Skeletal muscle cell (primary cell): Measurements from ENCODE around the gene BLACAT1.
A peak's percentile ranks its signal among the peaks of the same experiment; 100 is the strongest.

Experiments used
- DNase-seq: peaks from one replicate; pipeline ENCODE4 v3.0.0-alpha.2; 2010; ENCODE audit warnings: low read depth
- H3K4me3 ChIP-seq: 2 replicates; pipeline ENCODE4 v1.5.1; 2011; ENCODE audit warnings: low read depth, mild to moderate bottlenecking, control low read depth, low read length, moderate library complexity

BLACAT1 gene

DNA sequence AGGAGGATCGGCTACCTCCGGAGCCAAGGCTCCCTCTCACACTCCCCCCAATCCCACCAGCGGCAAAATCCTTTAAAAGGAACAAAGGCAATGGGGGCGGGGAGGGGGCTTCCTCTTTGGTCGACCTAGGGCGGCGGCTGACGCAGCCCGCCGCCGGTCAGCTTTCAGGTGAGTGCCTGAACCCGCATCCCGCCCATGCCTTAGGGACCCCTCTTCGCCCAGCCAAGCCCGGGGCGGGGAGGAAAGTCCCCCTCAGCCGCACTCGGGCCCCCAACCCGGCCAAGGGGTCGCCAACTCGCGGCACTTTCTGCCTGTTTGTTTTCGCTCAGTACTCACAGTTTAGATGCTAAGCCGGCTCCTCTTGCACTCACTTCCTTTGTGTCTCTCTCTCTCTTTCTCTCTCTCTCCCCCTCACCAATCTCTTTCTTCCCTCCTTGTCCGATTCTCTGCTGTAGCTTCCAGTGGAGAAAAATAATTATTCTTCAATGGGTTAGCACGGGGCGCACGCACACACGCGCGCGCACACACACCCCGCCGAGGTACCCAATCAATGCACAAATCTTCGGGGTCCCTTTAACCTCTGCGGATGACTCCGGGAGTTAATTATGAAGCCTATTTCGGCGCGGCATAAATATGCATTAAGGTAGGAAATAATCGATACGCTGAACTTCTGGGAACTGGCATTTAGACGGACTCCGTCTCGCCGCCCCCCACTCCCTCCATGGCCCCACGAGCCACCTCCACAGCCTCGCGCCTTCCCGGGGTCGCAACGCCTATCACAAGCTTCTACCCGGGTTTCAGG lies at the start of gene BLACAT1:
Gene BLACAT1, minus strand, starts transcription at position 465 of the 802 bp plus-strand sequence.
- DNase-seq, result no peak
- no peak within 1 kb of the TSS for H3K4me3 ChIP-seq

DNA sequence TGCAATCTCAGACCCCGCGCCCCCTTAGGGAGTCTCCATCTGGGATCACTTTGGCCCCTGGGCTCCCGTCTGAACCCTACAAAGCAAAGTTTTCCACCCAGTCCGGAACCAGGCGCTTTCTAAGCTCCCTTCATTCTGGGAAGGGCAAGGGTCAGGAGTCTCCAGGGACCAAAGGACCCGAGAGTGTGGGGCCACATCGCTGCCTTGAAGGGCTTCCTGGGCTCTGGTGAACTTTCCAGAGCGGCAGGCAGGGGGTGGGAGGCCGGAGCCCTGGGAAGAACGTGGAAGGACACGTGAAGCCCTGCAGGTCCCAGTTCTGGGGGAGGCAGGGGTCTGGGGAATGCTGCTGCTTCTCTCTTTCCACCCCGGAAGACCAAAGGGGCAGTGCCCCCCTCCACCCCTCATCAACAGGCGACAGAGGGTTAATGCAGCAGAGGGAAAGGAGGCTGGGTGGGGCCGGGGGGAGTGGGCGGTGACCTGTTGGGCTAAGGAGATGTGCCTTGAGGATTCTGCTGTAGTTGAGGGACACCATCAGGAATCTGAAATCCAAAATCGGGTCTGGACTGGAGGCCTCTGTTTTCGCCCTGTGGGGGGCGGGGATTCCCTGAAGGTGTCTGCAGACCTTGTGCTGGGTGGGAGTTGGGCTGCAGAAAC lies 49.4 kb upstream of the BLACAT1 start:
- peak overlapping the region; percentile 39 for H3K4me3 ChIP-seq
- no peak for DNase-seq

DNA sequence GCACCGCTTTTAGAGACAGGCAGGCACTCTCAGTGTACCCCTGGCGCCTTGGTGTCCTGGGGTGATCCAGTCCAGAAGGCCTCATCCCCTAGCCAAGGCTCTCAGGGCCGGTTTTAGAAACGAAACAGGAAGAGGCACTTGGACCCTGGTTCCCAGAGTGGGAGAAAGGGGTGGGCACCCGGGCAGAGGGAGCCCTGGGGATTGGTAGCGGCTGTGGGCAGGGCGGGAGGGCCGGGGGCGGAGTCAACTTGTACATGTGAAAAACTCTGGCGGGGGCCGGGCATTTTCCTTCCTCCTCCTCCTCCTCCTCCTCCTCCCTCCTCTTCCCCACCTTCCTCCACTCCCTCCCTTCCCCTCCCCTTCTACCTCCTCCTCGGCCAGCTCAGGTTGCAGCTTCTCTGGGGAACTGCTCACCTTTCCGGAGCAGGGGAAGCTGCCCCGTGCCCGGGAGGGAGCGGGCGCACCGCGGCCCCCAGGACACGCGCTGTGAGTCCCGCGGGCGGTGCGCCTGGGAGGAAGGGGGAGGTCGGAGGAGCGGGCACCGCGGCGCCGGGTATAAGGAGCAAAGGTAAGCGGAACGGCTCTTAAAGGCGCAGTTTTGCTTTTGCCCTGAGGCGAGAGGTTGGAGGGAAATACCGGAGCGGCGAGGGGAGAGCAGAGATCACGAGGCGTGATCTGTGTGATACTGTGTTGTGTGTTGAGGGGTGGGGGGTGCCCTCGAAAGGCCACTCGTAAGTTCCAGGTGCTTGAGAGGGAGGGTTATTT lies 48.6 kb upstream of the BLACAT1 start, which contains the start of gene CDK18:
Gene CDK18, plus strand, starts transcription at position 359 of the 765 bp plus-strand sequence. CDS start 18,499 bp downstream, outside the sequence.
- peak within 1 kb of the TSS; percentile 39 for H3K4me3 ChIP-seq
- DNase-seq, result no peak

GRCh38 chr1:205502992-205503391 lies 47.1 kb upstream of the BLACAT1 start:
- DNase-seq, result no peak
- H3K4me3 ChIP-seq, result no peak overlapping the region

- no peak overlapping the region for H3K4me3 ChIP-seq
- DNase-seq, result no peak
Observed at GRCh38 chr1:205502111-205502810, 46.4 kb upstream of the BLACAT1 start.

DNA sequence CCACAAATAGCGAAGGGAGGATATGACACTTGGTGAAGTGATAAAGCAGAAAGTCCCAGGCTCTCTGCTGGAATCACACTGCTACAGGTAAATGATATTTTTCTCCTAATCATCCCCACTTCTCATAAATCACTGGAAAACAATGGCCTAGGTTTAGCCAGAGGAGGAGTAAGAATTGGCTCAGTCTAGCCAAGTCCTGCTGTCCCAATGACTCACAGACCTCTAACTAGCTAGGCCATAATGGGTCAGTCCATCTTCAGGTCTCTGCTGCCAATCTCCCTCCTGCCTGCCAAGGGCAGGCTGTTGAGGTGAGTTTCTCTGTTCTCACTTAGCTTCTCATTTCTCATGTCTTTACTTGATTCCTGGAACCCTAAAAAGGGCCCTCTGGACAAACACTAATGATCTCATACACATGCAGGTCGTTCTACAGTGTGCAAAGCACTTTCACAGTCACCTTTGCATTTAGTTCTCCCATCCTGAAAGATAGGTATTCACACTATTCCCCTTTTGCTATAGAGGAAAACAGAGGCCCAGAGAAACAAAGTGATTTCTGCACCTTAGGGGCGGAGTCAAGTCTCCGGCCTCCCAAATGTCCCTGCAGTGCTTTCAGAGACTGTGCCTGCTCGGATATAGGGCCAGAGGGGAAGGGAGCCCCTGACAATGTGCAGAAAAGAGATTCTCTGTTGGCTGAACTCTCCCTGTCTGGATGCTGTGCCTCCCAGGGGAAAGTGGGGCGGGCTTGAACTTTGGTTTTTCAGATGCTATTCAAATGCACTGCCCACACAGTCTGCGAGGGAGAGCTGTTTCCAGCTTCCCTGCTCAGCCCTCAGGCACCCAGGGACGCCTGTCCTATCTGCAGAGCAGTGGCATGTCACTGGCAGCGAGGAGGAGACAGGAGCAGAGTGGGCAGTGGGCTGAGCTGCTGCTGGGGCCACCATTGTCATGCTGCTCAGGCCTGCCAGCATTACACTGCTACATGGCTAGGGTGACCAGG lies 44.7 kb upstream of the BLACAT1 start:
- no peak overlapping the region for H3K4me3 ChIP-seq
- DNase-seq, result no peak

GRCh38 chr1:205499789-205500188 lies 43.9 kb upstream of the BLACAT1 start:
- no peak overlapping the region for H3K4me3 ChIP-seq
- DNase-seq, result no peak

GRCh38 chr1:205497351-205497750 lies 41.5 kb upstream of the BLACAT1 start:
- no peak overlapping the region for H3K4me3 ChIP-seq
- no peak for DNase-seq

- H3K4me3 ChIP-seq, result no peak overlapping the region
- DNase-seq, result no peak
Observed at GRCh38 chr1:205496661-205497060, 40.8 kb upstream of the BLACAT1 start.

GRCh38 chr1:205495237-205495823 lies 39.5 kb upstream of the BLACAT1 start:
- no peak for DNase-seq

GRCh38 chr1:205494115-205494514 lies 38.3 kb upstream of the BLACAT1 start:
- no peak overlapping the region for H3K4me3 ChIP-seq
- no peak for DNase-seq

More at GRCh38 chr1:205495237-205495823, 39.5 kb upstream of the BLACAT1 start:
- no peak overlapping the region for H3K4me3 ChIP-seq

DNA sequence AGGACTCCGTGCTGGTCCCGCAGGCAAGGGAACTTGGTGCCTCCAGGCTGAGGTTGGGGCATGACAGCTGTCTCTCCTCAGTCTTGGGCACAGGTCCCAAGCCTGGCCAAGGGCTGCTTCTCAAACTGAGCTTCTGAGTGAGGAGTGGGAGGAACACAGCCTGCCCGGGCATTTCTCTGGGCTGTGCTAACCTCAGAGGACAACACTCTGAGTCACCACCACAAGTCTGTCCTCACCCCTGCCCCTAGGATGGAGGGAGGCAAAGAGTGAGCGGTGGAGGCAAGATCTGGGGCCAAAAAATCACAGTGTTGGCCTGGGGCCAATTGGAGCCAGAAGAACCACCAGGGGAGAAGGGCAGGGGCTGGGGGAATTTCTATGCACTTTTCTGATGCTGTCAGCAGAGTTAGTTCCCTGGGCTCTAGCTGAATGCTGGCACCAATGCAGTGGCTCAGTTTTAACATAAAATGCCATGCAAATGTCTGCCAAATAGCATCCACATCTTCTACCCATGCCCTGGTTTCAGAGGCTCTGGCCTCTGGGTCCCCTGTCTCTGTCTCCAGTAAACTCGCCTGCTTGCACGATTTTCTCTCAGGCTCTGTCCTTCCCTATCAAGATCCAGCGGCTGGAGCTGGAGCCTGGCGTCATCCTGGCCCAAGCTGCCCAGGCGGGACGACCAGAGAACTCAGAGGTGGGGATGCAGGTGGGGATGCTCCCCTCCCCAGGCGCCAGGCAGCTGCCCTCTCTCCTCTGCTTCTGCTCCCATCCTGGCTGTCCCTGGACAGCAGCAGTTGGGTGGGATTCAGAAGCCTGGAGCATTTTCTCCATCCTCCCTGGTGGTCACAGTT lies 37.6 kb upstream of the BLACAT1 start:
- no peak overlapping the region for H3K4me3 ChIP-seq
- DNase-seq, result peak; percentile 62

GRCh38 chr1:205492774-205493173 lies 36.9 kb upstream of the BLACAT1 start:
- no peak for DNase-seq
- H3K4me3 ChIP-seq, result no peak overlapping the region

DNA sequence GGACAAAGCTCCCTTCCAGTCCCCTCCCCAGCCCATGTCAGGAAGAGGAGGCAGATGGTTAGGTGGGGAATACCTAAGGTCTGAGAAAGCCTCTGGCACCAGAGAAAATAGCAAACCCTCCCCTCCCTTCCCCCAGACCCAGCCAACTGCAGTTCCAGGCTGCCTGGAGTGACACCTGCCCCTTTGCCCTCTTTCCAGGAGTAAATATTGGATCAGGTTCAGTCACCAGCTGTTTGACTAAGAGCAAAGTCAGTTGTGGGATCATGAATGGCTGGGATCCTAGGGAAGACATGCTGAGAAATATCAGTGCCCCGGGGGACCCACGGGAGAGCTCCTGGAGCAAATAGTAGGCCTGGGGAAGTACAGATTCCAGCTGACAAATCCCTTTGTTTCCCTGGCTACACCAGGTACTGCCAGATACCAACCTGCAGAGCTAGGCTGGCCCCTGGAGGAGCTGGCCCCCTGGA lies 36.4 kb upstream of the BLACAT1 start:
- no peak for DNase-seq
- H3K4me3 ChIP-seq, result no peak overlapping the region

DNA sequence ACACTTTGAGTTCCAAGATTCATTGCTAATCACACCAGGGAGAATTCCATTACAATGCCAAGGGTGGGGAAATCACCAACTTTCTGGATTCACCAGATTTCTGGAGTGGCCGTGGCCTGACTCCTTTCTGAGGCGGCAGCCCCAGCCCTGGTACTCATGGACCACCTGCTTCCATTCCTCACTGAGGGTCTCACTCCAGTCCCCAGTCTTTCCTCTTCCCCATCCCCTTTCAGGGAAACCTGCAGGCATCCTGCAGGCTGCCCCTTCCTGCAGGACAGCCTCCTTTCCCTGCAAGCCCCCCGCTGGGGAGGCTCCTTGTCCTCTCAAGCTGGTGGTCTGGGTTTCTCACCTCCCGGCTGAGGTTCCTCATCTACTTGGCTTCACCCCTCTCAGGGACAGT lies 35.9 kb upstream of the BLACAT1 start:
- no peak overlapping the region for H3K4me3 ChIP-seq
- no peak for DNase-seq

DNA sequence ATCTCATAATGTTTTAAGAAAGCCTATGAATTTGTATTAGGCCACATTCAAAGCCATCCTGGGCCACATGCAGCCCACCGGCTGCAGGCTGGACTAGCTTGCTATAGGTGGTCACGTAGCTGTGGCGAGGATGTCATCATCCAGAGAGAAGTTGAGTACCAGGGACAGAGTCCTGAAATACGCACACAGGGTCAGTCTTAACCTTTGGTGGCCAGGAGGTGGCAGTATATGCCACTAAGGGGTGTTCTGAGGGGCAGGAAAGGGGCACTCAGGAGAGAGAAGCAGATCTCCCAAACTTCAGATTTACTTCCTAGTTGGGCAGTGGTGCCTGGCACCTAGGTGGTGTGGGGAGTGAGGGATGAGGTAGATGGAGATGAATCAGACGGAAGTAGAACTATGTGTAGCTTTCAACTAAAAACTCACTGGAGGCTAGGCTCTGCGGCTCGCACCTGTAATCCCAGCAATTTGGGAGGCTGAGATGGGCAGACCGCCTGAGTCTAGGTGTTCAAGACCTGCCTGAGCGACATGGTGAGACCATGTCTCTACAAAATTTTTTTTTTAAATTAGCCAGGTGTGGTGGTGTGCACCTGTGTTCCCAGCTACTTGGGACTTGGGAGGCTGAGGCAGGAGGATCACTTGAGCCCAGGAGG lies 32.4 kb upstream of the BLACAT1 start:
- no peak for DNase-seq
- H3K4me3 ChIP-seq, result no peak overlapping the region

- DNase-seq, result no peak
- H3K4me3 ChIP-seq, result no peak overlapping the region
Observed at GRCh38 chr1:205486258-205486657, 30.4 kb upstream of the BLACAT1 start.
